Peyer's patch (tissue), 4 donors: ENCODE results near the gene MFSD6L.

ENCODE experiments used
- CTCF ChIP-seq, 6 experiments: fragments of 450-650 bp in 4 of 6; fragments of 200-600 bp in 2 of 6; sonication (generic) in 1 of 6; IDR thresholded peaks; one replicate each; pipeline ENCODE4 v1.5.1; 2017 to 2019; ENCODE audit warnings: antibody characterized with exemption in 6 of 6, mild to moderate bottlenecking in 3 of 6, moderate library complexity in 1 of 6
- POLR2A ChIP-seq, 2 donors: fragments of 450-650 bp; IDR thresholded peaks; one replicate each; pipeline ENCODE4 v1.5.1; 2017; ENCODE audit warnings: antibody characterized with exemption in 2 of 2, mild to moderate bottlenecking in 2 of 2, moderate library complexity in 2 of 2

GRCh38 chr17:8826808-8827435 lies 27.8 kb upstream of the MFSD6L start:
- TF ChIP-seq CTCF (IDR thresholded peaks at IDR 0.05): no peak
- no peak for TF ChIP-seq POLR2A (IDR thresholded peaks at IDR 0.05)
